Measurements from ENCODE around the gene TNFSF8.
A peak's percentile ranks its signal among the peaks of the same experiment; 100 is the strongest.

Gene TNFSF8

DNA sequence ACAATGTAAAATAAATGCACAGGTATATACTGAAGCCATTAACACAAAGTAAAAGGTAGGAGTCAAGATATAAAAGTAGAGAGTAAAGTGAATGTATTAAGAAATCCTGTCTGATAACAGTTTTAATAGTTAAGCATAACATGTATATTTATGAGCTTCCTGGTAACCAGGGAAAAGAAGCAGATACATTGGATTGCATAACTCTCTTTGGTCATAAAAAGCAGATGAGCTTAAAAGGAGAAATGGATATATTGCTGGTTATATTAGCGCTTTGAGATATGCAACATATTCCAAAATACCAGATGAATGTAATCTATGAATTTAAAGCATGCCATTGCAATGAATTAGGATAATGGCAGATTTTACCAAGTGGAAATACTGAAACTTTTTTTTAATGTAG is 6.2 kb upstream of the TNFSF8 start:
- no peaks in the 10 kb centered on the region for H4K20me1 ChIP-seq (ENCODE audit: insufficient read depth, low read length)
- H3K36me3 ChIP-seq (ENCODE audit: insufficient read depth, low read length) = no peaks in the 10 kb centered on the region
- H3K4me3 ChIP-seq (ENCODE audit: low read depth in 1 of 2, low read length in 2 of 2) = no peak overlapping the region
- no peak overlapping the region for H3K27ac ChIP-seq (ENCODE audit: low read length)
- no peaks in the 10 kb centered on the region for H3K27me3 ChIP-seq (ENCODE audit: insufficient read depth, low read length, poor library complexity)
- ATAC-seq (ENCODE audit: insufficient read depth, low read depth) (no peak), DNase-seq (no peak)
- no peaks in the 10 kb centered on the region for H3K9me3 ChIP-seq (ENCODE audit: insufficient read depth, low read length, severe bottlenecking)
- H3K4me2 ChIP-seq (ENCODE audit: insufficient read depth, low read length) = no peak overlapping the region
- peaks cover 24% of the 10 kb centered on the region for H3K4me1 ChIP-seq (ENCODE audit: insufficient read depth, low read length)
- no peak for TF ChIP-seq EZH2 (IDR thresholded peaks at IDR 0.05; ENCODE audit: borderline replicate concordance, low read depth, low read length, severe bottlenecking)
- TF ChIP-seq CTCF (IDR thresholded peaks at IDR 0.05; ENCODE audit: borderline replicate concordance, extremely low read depth, low read length, poor library complexity, severe bottlenecking) = no peak
- no peak overlapping the region for H2AFZ ChIP-seq (ENCODE audit: low read depth, low read length)
- no peak overlapping the region for H3K9ac ChIP-seq (ENCODE audit: low read depth, low read length)
- H3K79me2 ChIP-seq (ENCODE audit: insufficient read depth, low read length) = no peaks in the 10 kb centered on the region

DNA sequence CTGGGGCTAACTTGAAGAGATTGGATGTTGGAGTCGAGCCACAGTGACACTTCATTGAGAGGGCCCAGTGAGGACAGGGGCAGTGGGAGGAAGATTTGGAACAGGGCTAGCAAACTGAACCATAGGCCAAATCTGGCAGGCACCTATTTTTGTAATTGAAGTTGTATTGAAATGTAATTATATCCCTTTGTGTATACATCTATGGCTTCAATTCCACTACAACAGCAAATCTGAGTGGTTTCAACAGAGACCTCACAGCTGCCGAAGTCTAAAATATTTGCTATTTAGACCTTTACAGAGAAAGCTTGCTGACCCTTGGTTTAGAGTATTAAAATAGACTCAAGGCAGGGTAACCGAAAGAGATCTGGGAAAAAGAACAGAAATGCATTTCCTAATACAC is 4.7 kb upstream of the TNFSF8 start:
- Histone ChIP-seq H4K20me1 (ENCODE audit: insufficient read depth, low read length) (no peaks in the 10 kb centered on the region), H3K36me3 (ENCODE audit: insufficient read depth, low read length) (no peaks in the 10 kb centered on the region), H3K27me3 (ENCODE audit: insufficient read depth, low read length, poor library complexity) (no peaks in the 10 kb centered on the region), H3K79me2 (ENCODE audit: insufficient read depth, low read length) (peaks cover 2% of the 10 kb centered on the region), H3K4me2 (ENCODE audit: insufficient read depth, low read length) (no peak overlapping the region), H3K4me3 (ENCODE audit: low read depth in 1 of 2, low read length in 2 of 2) (no peak overlapping the region), H3K4me1 (ENCODE audit: insufficient read depth, low read length) (peaks cover 34% of the 10 kb centered on the region), H3K9me3 (ENCODE audit: insufficient read depth, low read length, severe bottlenecking) (no peaks in the 10 kb centered on the region), H3K27ac (ENCODE audit: low read length) (no peak overlapping the region), H2AFZ (ENCODE audit: low read depth, low read length) (no peak overlapping the region), H3K9ac (ENCODE audit: low read depth, low read length) (no peak overlapping the region)
- DNase-seq (no peak), ATAC-seq (ENCODE audit: insufficient read depth, low read depth) (no peak)
- TF ChIP-seq EZH2 (IDR thresholded peaks at IDR 0.05; ENCODE audit: borderline replicate concordance, low read depth, low read length, severe bottlenecking) (no peak), CTCF (IDR thresholded peaks at IDR 0.05; ENCODE audit: borderline replicate concordance, extremely low read depth, low read length, poor library complexity, severe bottlenecking) (no peak)

DNA sequence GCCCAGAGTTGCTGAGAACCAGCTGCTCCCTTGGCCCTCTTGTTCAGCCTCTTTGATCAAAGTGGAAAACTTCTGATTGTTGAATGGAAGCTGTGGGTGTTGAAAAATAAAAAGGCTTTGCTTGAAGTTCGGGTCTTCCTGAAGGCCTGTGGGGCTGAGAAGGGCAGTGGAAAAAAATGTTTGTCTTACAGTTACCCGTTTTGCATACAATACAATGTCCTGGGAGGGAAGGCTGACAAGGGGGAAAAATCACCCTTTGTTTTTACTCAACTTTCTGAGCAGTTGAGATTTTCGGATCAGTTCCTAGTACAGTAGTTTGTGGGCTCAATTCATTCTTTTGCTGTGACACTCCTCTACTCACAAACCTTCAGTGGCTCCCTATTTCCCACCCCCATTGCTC is 2.1 kb upstream of the TNFSF8 start:
- TF ChIP-seq EZH2 (IDR thresholded peaks at IDR 0.05; ENCODE audit: borderline replicate concordance, low read depth, low read length, severe bottlenecking) = no peak
- ATAC-seq (ENCODE audit: insufficient read depth, low read depth) (no peak), DNase-seq (no peak)
- Histone ChIP-seq H3K79me2 (ENCODE audit: insufficient read depth, low read length) (peaks cover 26% of the 10 kb centered on the region), H3K27ac (ENCODE audit: low read length) (no peak overlapping the region), H3K27me3 (ENCODE audit: insufficient read depth, low read length, poor library complexity) (no peaks in the 10 kb centered on the region), H3K4me1 (ENCODE audit: insufficient read depth, low read length) (peaks cover 39% of the 10 kb centered on the region), H3K4me3 (ENCODE audit: low read depth in 1 of 2, low read length in 2 of 2) (no peak overlapping the region), H3K4me2 (ENCODE audit: insufficient read depth, low read length) (no peak overlapping the region), H3K9ac (ENCODE audit: low read depth, low read length) (no peak overlapping the region), H3K9me3 (ENCODE audit: insufficient read depth, low read length, severe bottlenecking) (no peaks in the 10 kb centered on the region), H2AFZ (ENCODE audit: low read depth, low read length) (no peak overlapping the region), H3K36me3 (ENCODE audit: insufficient read depth, low read length) (no peaks in the 10 kb centered on the region), H4K20me1 (ENCODE audit: insufficient read depth, low read length) (no peaks in the 10 kb centered on the region)

DNA sequence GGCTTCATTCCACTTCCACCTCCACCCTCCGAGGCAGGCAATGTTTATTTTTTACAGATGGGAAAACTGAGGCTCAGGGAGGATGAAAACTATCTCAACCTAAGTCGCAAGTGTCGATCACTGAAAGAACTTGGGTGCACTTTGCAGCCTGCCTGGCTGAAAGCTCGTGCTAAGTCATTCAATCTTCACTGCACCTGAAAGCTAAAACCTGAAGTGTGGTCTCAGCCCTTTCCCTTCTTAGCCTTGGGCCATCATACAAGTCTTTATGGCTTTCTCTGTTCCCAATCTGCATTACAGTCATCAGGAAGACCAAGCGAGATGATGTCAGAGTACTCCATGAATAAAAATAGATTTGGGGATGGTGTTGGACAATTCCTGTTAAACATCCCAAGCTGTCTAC is 1.0 kb upstream of the TNFSF8 start:
- H3K4me2 ChIP-seq (ENCODE audit: insufficient read depth, low read length) = no peak overlapping the region
- ATAC-seq (ENCODE audit: insufficient read depth, low read depth) = no peak
- H3K9me3 ChIP-seq (ENCODE audit: insufficient read depth, low read length, severe bottlenecking) = no peaks in the 10 kb centered on the region
- H3K9ac ChIP-seq (ENCODE audit: low read depth, low read length) = peak overlapping the region; percentile 69; the same call in 1 of the 2 replicates
- no peaks in the 10 kb centered on the region for H3K27me3 ChIP-seq (ENCODE audit: insufficient read depth, low read length, poor library complexity)
- no peaks in the 10 kb centered on the region for H4K20me1 ChIP-seq (ENCODE audit: insufficient read depth, low read length)
- peaks cover 47% of the 10 kb centered on the region for H3K4me1 ChIP-seq (ENCODE audit: insufficient read depth, low read length)
- H3K79me2 ChIP-seq (ENCODE audit: insufficient read depth, low read length) = peaks cover 34% of the 10 kb centered on the region
- no peak overlapping the region for H3K4me3 ChIP-seq (ENCODE audit: low read depth in 1 of 2, low read length in 2 of 2)
- H3K27ac ChIP-seq (ENCODE audit: low read length) = peak overlapping the region; percentile 83
- H3K36me3 ChIP-seq (ENCODE audit: insufficient read depth, low read length) = no peaks in the 10 kb centered on the region
- no peak overlapping the region for H2AFZ ChIP-seq (ENCODE audit: low read depth, low read length)
- TF ChIP-seq EZH2 (IDR thresholded peaks at IDR 0.05; ENCODE audit: borderline replicate concordance, low read depth, low read length, severe bottlenecking) = no peak
- no peak for TF ChIP-seq CTCF (IDR thresholded peaks at IDR 0.05; ENCODE audit: borderline replicate concordance, extremely low read depth, low read length, poor library complexity, severe bottlenecking)
- no peak for DNase-seq

All from DND-41 (cell line).